ENCODE measurements around the gene LRRC4.

Gene LRRC4

DNA sequence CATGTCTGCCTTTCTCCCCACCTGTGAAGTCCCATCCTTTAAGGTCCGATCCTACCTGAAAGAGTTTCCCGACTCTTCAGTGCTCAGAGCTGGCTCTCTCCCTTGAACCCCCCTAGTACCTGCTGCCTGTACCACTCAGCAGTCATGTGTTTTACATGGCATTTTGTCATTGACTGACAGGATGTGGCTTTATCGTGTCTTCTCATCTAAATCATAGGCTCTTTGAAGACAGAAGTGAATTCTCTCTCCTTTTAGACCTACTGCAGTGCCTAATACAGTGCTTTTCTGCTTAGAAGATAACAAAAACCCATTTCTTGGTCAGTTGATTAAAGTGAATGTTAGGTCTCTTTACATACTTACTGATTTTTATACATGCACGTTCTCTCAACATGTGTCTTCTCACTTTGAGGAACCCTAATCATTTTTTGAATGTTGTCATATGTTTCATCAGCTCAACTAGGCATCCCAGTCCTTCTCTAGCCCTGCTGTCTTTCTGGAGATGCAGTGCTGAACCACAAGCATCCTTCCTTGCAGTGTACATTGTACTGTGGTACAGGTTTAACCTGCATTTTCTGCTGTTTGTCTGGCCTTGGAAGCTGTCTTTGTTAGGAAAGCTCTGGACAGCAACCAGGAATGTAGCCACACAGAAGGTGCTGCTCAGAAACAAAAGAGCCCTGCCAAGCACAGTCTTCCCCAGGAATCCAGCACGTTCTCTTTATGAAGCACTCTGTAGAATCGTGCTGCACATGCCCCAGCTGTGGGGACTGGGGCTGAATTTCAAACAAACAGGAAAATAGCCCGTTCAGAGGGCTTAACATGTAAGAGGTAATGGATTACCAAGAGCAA is 28.1 kb upstream of the LRRC4 start:
- DNase-seq (ENCODE audit: low read depth): peak; percentile 43
- TF ChIP-seq, protein P1, sequence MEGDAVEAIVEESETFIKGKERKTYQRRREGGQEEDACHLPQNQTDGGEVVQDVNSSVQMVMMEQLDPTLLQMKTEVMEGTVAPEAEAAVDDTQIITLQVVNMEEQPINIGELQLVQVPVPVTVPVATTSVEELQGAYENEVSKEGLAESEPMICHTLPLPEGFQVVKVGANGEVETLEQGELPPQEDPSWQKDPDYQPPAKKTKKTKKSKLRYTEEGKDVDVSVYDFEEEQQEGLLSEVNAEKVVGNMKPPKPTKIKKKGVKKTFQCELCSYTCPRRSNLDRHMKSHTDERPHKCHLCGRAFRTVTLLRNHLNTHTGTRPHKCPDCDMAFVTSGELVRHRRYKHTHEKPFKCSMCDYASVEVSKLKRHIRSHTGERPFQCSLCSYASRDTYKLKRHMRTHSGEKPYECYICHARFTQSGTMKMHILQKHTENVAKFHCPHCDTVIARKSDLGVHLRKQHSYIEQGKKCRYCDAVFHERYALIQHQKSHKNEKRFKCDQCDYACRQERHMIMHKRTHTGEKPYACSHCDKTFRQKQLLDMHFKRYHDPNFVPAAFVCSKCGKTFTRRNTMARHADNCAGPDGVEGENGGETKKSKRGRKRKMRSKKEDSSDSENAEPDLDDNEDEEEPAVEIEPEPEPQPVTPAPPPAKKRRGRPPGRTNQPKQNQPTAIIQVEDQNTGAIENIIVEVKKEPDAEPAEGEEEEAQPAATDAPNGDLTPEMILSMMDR (conservative IDR thresholded peaks at IDR 0.05; ENCODE audit: low read length): no peak
- no peak overlapping the region for H3K4me3 ChIP-seq (ENCODE audit: low read length)

DNA sequence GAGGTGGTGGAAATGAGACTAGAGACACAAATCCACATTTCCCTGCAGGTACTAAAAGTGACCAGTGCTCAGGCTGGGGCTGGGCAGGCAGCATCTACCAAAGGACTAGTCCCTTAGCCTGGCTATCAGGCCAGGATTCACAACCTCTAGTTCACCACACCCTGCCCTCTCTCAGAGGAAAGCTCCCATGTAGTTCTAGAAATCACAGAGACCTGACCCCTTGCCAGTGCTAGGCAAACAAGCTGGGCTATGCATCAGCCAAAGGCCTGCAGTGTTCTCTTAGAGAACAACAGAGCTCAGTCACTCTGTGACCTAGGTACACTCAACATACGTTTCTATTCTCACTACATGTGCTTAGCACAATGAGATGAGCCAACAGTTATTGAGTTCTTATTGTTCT is 26.7 kb upstream of the LRRC4 start:
- TF ChIP-seq, protein P1 (conservative IDR thresholded peaks at IDR 0.05; ENCODE audit: low read length): no peak
- no peak for DNase-seq (ENCODE audit: low read depth)
- H3K4me3 ChIP-seq (ENCODE audit: low read length): no peak overlapping the region

DNA sequence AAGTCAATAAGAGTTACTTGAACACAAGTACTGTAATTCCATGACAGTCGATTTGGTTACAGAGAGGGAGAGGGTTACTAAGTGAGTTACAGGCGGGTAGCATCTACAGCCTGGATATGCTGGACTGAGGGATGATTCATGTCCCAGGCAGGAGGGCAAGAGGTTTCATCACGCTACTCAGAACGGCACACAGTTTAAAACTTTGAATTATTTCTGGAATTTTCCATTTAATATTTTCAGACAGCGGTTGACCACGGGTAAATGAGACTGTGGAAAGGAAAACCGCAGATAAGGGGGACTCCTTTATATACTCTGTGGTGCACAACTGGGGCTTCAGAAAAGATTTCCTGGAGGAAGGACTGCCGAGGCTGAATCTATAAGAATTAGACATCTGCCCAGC is 25.7 kb upstream of the LRRC4 start:
- TF ChIP-seq, protein P1 (conservative IDR thresholded peaks at IDR 0.05; ENCODE audit: low read length): no peak
- peak; percentile 85 for DNase-seq (ENCODE audit: low read depth)
- no peak overlapping the region for H3K4me3 ChIP-seq (ENCODE audit: low read length)

DNA sequence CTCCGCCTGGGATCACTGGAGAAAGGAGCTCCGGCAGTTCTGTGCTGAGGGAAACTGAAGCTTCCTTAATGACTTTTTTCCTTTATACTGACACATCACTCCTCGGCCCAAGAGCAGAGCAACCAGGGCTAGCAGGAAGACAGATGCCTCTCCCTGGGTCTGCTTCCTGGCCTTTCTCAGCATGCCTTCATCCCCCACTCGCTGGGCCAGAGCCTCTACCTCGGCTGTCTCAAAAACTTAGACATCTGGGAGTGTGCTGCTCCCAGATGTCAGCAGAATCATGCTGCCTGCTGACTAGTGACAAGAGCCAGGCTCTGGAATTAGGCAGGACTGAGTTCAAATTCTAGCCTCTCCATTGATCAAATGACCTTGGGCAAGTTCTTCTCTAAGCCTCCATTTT is 24.4 kb upstream of the LRRC4 start:
- no peak overlapping the region for H3K4me3 ChIP-seq (ENCODE audit: low read length)
- TF ChIP-seq, protein P1 (conservative IDR thresholded peaks at IDR 0.05; ENCODE audit: low read length): no peak
- peak; percentile 62 for DNase-seq (ENCODE audit: low read depth)

DNA sequence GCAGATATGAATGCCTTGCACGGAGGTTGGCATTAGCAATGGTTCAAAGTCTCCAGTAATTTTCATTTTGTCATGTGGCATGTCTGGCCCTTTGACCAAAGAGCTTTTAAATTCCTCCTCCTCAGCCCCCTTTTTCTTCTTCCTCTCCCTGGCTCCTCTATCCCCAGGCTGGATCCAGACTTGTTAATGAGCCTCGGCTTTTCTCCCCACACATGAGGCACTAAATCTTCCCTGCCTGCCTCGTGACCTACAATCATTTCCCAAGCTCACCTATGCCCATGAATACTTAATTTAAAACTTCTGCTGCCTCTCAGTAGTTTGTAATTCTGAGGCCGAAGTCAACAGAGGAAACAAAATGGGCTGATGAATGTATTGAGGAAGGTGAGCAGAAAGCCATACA is 23.3 kb upstream of the LRRC4 start:
- TF ChIP-seq, protein P1 (conservative IDR thresholded peaks at IDR 0.05; ENCODE audit: low read length): no peak
- no peak overlapping the region for H3K4me3 ChIP-seq (ENCODE audit: low read length)
- no peak for DNase-seq (ENCODE audit: low read depth)

DNA sequence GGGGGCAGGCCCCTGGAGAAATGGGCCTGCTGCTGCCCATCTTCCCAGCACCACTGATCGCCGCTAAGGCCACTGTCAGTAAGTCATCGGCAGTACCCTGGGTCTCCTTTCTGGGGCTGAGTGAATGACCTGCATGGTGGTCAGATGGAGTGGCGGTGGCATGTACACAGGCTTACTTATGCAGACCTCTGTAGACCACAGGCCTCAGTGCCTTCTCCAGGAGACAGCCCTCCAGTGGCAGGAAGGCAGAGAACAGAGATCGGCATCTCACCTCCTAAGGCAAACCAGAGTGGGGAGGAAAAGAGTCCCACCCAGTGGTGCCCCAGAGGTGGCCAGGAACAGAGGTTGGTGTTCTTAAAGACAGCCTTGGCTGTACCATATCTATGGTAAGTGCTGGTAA is 22.8 kb upstream of the LRRC4 start:
- no peak overlapping the region for H3K4me3 ChIP-seq (ENCODE audit: low read length)
- DNase-seq (ENCODE audit: low read depth): no peak
- TF ChIP-seq, protein P1 (conservative IDR thresholded peaks at IDR 0.05; ENCODE audit: low read length): no peak

DNA sequence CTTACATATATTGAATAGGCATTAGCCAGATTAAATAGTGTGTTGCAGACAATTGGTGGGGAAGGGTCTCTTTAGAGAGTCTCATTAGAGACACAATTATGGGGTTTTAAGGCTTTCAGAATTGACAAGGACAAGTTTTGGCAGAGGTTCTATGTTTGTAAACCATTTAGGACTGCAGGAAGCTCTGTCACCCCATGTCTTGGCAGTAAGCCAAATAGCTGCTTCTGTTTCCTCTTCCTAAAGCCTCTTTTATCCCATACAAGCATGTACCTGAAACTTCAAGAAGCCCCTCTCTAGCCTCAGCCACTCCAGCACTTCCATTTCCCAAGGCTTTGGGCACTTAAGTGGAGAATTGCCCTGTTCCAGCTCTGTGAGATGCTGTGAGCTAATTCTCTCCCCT is 21.8 kb upstream of the LRRC4 start:
- no peak overlapping the region for H3K4me3 ChIP-seq (ENCODE audit: low read length)
- peak; percentile 34 for DNase-seq (ENCODE audit: low read depth)
- TF ChIP-seq, protein P1 (conservative IDR thresholded peaks at IDR 0.05; ENCODE audit: low read length): no peak

Data from AG10803 (cell line).